ENCODE results near the gene DPP9. TPM values are rescaled to one million over a fixed set of nuclear protein-coding genes. Genes with fewer than 3 reads are reported as not detected.

Gene DPP9
- total RNA-seq, 1 experiment from 2014 or later = 46.4 TPM

DNA sequence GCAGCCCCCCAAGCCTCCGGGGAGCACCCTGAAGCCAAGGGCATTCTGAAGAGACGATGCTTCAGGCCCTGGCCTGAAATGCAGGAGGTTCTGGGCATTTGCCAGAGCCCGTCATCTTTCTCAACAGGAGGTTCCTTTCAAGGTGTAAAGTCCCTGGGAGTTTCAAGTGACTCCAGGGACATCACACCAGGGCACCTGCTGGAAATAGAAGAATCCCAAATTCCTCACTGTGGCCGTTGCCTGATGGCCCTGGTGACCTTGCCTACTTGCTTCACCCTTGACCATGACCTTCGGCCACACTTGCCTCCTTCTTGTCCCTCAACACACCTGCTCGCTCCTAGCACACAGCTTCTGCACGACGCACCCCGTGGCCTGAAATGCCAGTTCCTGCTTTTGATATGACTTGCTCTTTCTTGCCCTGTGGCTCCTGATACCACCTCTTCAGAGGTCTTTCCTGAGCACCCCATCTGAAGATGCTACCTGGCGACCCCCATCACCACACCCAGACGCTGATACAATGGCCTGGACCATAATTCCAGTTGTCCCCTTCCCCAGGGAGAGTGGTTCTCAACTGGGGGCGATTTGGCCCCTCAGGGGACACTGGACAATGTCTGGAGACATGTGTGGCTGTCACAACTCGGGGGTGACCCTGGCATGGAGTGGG, 3.5 kb downstream of the DPP9 start:
- no peak overlapping the region for H3K14ac ChIP-seq (ENCODE audit: insufficient read depth, low read length)
- no peak overlapping the region for H3T11ph ChIP-seq (ENCODE audit: low read length)
- H2AK5ac ChIP-seq (ENCODE audit: insufficient read length, low read length) = no peak overlapping the region
- H4K91ac ChIP-seq (ENCODE audit: insufficient read length, low read depth, low read length) = no peak overlapping the region
- no peak overlapping the region for H3K56ac ChIP-seq (ENCODE audit: insufficient read length, low read depth, low read length)
- Mint-ChIP-seq H3K9me3 (peaks cover 0 to 6% of the 10 kb centered on the region in 2 experiments; a peak in 2 of 5 replicates), H3K27me3 (ENCODE audit: low read depth) (peaks cover 2% of the 10 kb centered on the region; the same call in 1 of the 2 replicates), H3K4me1 (peaks cover 2 to 10% of the 10 kb centered on the region in 2 experiments; a peak in 3 of 4 replicates), H3K36me3 (ENCODE audit: insufficient read depth in 1 of 3, low read depth in 3 of 3) (peaks cover 9 to 48% (median 42%) of the 10 kb centered on the region in 3 experiments), H3K27ac (no peak overlapping the region; a peak in 2 of 7 replicates), H3K4me3 (no peak overlapping the region; a peak in 1 of 5 replicates)
- peaks cover 5% of the 10 kb centered on the region; the same call in 1 of the 2 replicates for H3K79me2 ChIP-seq (ENCODE audit: insufficient read depth, low read length)
- H2BK15ac ChIP-seq (ENCODE audit: low read depth, low read length) = no peak overlapping the region
- H4K8ac ChIP-seq (replicated peaks; ENCODE audit: insufficient read length, low read depth, low read length) = no peak overlapping the region
- H3K27me3 ChIP-seq (ENCODE audit: insufficient read depth, low read length) = no peaks in the 10 kb centered on the region
- H3K9ac ChIP-seq (ENCODE audit: extremely low read depth, insufficient read length, low read length) = no peak overlapping the region
- H2BK5ac ChIP-seq (ENCODE audit: insufficient read length, low read length) = no peak overlapping the region
- peaks cover 6% of the 10 kb centered on the region for H4K20me1 ChIP-seq (ENCODE audit: control insufficient read depth, insufficient read depth, insufficient read length)
- peaks cover 7% of the 10 kb centered on the region for H3K23me2 ChIP-seq (ENCODE audit: insufficient read length, low read depth, low read length, poor library complexity, severe bottlenecking)
- H3K9me3 ChIP-seq (ENCODE audit: control insufficient read depth, low read depth, low read length) = no peaks in the 10 kb centered on the region
- no peaks in the 10 kb centered on the region for H3K4me1 ChIP-seq (ENCODE audit: insufficient read depth, low read length)
- H2AFZ ChIP-seq (ENCODE audit: low read length) = no peak overlapping the region
- H4K5ac ChIP-seq (ENCODE audit: insufficient read length, low read depth, low read length) = no peak overlapping the region
- H3K79me1 ChIP-seq (ENCODE audit: insufficient read depth, low read depth, low read length, poor library complexity, severe bottlenecking) = peaks cover 6% of the 10 kb centered on the region
- no peak overlapping the region for H3K4ac ChIP-seq (ENCODE audit: low read depth, low read length)
- no peak overlapping the region for H2BK120ac ChIP-seq (ENCODE audit: low read depth, low read length, poor library complexity, severe bottlenecking)
- H3K4me2 ChIP-seq (ENCODE audit: insufficient read depth, insufficient read length, low read length) = no peak overlapping the region
- WGBS (ENCODE audit: extremely low coverage, insufficient read length, low lambda C conversion rate) = no CpG with 5 or more reads among the region's 13 CpGs
- no peak overlapping the region for H3K18ac ChIP-seq (ENCODE audit: insufficient read length, low read depth, low read length)
- no peak overlapping the region for H2BK12ac ChIP-seq (ENCODE audit: insufficient read length, low read depth, low read length)
- no peak overlapping the region for H2BK20ac ChIP-seq (ENCODE audit: low read depth, low read length, poor library complexity, severe bottlenecking)
- TF ChIP-seq, protein P1, sequence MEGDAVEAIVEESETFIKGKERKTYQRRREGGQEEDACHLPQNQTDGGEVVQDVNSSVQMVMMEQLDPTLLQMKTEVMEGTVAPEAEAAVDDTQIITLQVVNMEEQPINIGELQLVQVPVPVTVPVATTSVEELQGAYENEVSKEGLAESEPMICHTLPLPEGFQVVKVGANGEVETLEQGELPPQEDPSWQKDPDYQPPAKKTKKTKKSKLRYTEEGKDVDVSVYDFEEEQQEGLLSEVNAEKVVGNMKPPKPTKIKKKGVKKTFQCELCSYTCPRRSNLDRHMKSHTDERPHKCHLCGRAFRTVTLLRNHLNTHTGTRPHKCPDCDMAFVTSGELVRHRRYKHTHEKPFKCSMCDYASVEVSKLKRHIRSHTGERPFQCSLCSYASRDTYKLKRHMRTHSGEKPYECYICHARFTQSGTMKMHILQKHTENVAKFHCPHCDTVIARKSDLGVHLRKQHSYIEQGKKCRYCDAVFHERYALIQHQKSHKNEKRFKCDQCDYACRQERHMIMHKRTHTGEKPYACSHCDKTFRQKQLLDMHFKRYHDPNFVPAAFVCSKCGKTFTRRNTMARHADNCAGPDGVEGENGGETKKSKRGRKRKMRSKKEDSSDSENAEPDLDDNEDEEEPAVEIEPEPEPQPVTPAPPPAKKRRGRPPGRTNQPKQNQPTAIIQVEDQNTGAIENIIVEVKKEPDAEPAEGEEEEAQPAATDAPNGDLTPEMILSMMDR (conservative IDR thresholded peaks at IDR 0.05) = no peak
- DNase-seq = no peak
- H3K27ac ChIP-seq (ENCODE audit: insufficient read length, low read depth, low read length) = no peak overlapping the region
- H3K23ac ChIP-seq (ENCODE audit: insufficient read length, low read depth, low read length) = no peak overlapping the region
